CD4-positive, alpha-beta T cell treated with Interleukin-2 at 100 ng/mL for 4 hours (primary cell): ENCODE data around the gene ZNF800.

ENCODE experiments used
- DNase-seq: peaks from one replicate; pipeline ENCODE4 v3.0.0-alpha.2; 2020; ENCODE audit warnings: low spot score

Gene ZNF800

GRCh38 chr7:127390186-127390816 lies 2.2 kb downstream of the ZNF800 start:
- no peak for DNase-seq

- no peak for DNase-seq
Measured at GRCh38 chr7:127389321-127389720, 3.2 kb downstream of the ZNF800 start.

GRCh38 chr7:127387974-127388373 lies 4.5 kb downstream of the ZNF800 start:
- no peak for DNase-seq

- DNase-seq, result no peak
Measured at GRCh38 chr7:127383123-127383835, 9.2 kb downstream of the ZNF800 start.

GRCh38 chr7:127382301-127383085 lies 10.0 kb downstream of the ZNF800 start:
- DNase-seq, result no peak

- DNase-seq, result no peak
Measured at GRCh38 chr7:127380479-127380878, 12.0 kb downstream of the ZNF800 start.

- no peak for DNase-seq
Measured at GRCh38 chr7:127379642-127380041, 12.9 kb downstream of the ZNF800 start.

GRCh38 chr7:127378537-127378936 lies 14.0 kb downstream of the ZNF800 start:
- no peak for DNase-seq

GRCh38 chr7:127377425-127377824 lies 15.1 kb downstream of the ZNF800 start:
- no peak for DNase-seq

- no peak for DNase-seq
Measured at GRCh38 chr7:127375631-127376030, 16.9 kb downstream of the ZNF800 start.

- no peak for DNase-seq
Measured at GRCh38 chr7:127367679-127368078, 24.8 kb downstream of the ZNF800 start.

GRCh38 chr7:127366680-127367079 lies 25.8 kb downstream of the ZNF800 start:
- no peak for DNase-seq

GRCh38 chr7:127365957-127366315 lies 26.6 kb downstream of the ZNF800 start:
- DNase-seq, result no peak

GRCh38 chr7:127365164-127365956 lies 27.1 kb downstream of the ZNF800 start:
- no peak for DNase-seq

GRCh38 chr7:127362364-127363027 lies 30.0 kb downstream of the ZNF800 start:
- DNase-seq, result no peak

GRCh38 chr7:127361736-127362135 lies 30.8 kb downstream of the ZNF800 start:
- no peak for DNase-seq

- no peak for DNase-seq
Measured at GRCh38 chr7:127359011-127359410, 33.5 kb downstream of the ZNF800 start.

- no peak for DNase-seq
Measured at GRCh38 chr7:127353897-127354296, 38.6 kb downstream of the ZNF800 start.

GRCh38 chr7:127350586-127350985 lies 41.9 kb downstream of the ZNF800 start:
- DNase-seq, result no peak

GRCh38 chr7:127349881-127350280 lies 42.6 kb downstream of the ZNF800 start:
- DNase-seq, result no peak

GRCh38 chr7:127348247-127348631 lies 44.3 kb downstream of the ZNF800 start:
- no peak for DNase-seq
